Measurements from ENCODE around the gene TTC16. TPM values are rescaled to one million over a fixed set of nuclear protein-coding genes. Genes with fewer than 3 reads are reported as not detected.
"Not testable (repeated sequence)": the region's sequence is repeated elsewhere in the genome, so short reads cannot be mapped to it uniquely, and the experiment has no call there.

Gene TTC16
- total and polyA plus RNA-seq, 2 donors (not counting 1 experiment from before 2014, with no cell fraction given): 0.25 TPM; not detected in 1

GRCh38 chr9:127756776-127757175, 40.9 kb downstream of the TTC16 start:
- H3K9me3 ChIP-seq (ENCODE audit: control extremely low read depth in 1 of 3, control insufficient read depth in 2 of 3, insufficient read depth in 1 of 3, low read length in 2 of 3); H3K27ac Mint-ChIP-seq; H3K27me3 ChIP-seq (replicated peaks in 1 of 4; ENCODE audit: control extremely low read depth in 1 of 4, control insufficient read depth in 3 of 4, insufficient read depth in 4 of 4, low read length in 3 of 4); H3K4me1 Mint-ChIP-seq; H2AFZ ChIP-seq (ENCODE audit: insufficient read depth, low read depth, low read length, poor library complexity, severe bottlenecking); ATAC-seq (ENCODE audit: low read depth); H3K4me3 Mint-ChIP-seq; H3K4me3 ChIP-seq (ENCODE audit: control extremely low read depth in 1 of 5, extremely low read depth in 1 of 5, insufficient read depth in 1 of 5, low read depth in 2 of 5, low read length in 4 of 5); H3K9ac ChIP-seq (ENCODE audit: low read length); H3K27me3 Mint-ChIP-seq; H3K9me3 Mint-ChIP-seq (ENCODE audit: insufficient read depth); H3K4me2 ChIP-seq (replicated peaks; ENCODE audit: low read depth, low read length, poor library complexity, severe bottlenecking); H3K4me1 ChIP-seq (ENCODE audit: control insufficient read depth in 2 of 2, insufficient read depth in 2 of 2, low read length in 2 of 2); DNase-seq; H3K27ac ChIP-seq (ENCODE audit: low read length in 2 of 2); intact Hi-C loops (cut with micrococcal nuclease): not testable (repeated sequence)
- CTCF ChIA-PET: interaction anchor here (1.4 kb wide), 1 partner anchor 11 kb away, joined by 3 read pairs; no protein-coding TSS in a partner anchor
- POLR2A ChIA-PET: interaction anchor here (0.7 kb wide), 2 partner anchors 13 to 22 kb away, joined by 3 to 9 read pairs; no protein-coding TSS in a partner anchor
- Histone ChIP-seq H3K36me3 (replicated peaks in 1 of 2; ENCODE audit: control extremely low read depth in 1 of 2, control insufficient read depth in 1 of 2, extremely low read depth in 1 of 2, insufficient read depth in 2 of 2, low read length in 1 of 2) (peaks cover 0 to 57% of the 10 kb centered on the region in 2 experiments), H4K20me1 (ENCODE audit: control insufficient read depth, insufficient read depth, low read length, poor library complexity, severe bottlenecking) (peaks cover 95% of the 10 kb centered on the region), H3K79me2 (ENCODE audit: control insufficient read depth, insufficient read depth, low read length) (peaks cover 89% of the 10 kb centered on the region)
- 99% methylated on average over 8 of the region's 11 CpGs for WGBS (ENCODE audit: insufficient coverage)

GRCh38 chr9:127758843-127759242, 43.0 kb downstream of the TTC16 start:
- intact Hi-C loops (cut with micrococcal nuclease): no loop called here
- ATAC-seq (ENCODE audit: low read depth) (no peak), DNase-seq (no peak)
- H3K9me3 ChIP-seq (ENCODE audit: control extremely low read depth in 1 of 3, control insufficient read depth in 2 of 3, insufficient read depth in 1 of 3, low read length in 2 of 3): no peaks in the 10 kb centered on the region
- no peak overlapping the region for H3K9ac ChIP-seq (ENCODE audit: low read length)
- no peak overlapping the region for H3K4me2 ChIP-seq (replicated peaks; ENCODE audit: low read depth, low read length, poor library complexity, severe bottlenecking)
- Mint-ChIP-seq H3K4me3 (no peak overlapping the region), H3K27me3 (no peaks in the 10 kb centered on the region), H3K27ac (no peak overlapping the region), H3K4me1 (peaks cover 17% of the 10 kb centered on the region), H3K9me3 (ENCODE audit: insufficient read depth) (no peaks in the 10 kb centered on the region)
- H3K4me3 ChIP-seq (ENCODE audit: control extremely low read depth in 1 of 5, extremely low read depth in 1 of 5, insufficient read depth in 1 of 5, low read depth in 2 of 5, low read length in 4 of 5): no peak overlapping the region
- TF ChIP-seq, protein P1, sequence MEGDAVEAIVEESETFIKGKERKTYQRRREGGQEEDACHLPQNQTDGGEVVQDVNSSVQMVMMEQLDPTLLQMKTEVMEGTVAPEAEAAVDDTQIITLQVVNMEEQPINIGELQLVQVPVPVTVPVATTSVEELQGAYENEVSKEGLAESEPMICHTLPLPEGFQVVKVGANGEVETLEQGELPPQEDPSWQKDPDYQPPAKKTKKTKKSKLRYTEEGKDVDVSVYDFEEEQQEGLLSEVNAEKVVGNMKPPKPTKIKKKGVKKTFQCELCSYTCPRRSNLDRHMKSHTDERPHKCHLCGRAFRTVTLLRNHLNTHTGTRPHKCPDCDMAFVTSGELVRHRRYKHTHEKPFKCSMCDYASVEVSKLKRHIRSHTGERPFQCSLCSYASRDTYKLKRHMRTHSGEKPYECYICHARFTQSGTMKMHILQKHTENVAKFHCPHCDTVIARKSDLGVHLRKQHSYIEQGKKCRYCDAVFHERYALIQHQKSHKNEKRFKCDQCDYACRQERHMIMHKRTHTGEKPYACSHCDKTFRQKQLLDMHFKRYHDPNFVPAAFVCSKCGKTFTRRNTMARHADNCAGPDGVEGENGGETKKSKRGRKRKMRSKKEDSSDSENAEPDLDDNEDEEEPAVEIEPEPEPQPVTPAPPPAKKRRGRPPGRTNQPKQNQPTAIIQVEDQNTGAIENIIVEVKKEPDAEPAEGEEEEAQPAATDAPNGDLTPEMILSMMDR (IDR thresholded peaks at IDR 0.05): no peak
- TF ChIP-seq EZH2 (IDR thresholded peaks at IDR 0.05; ENCODE audit: borderline replicate concordance, insufficient read depth, low read depth, low read length, poor library complexity, severe bottlenecking): no peak
- no peak overlapping the region for H3K27ac ChIP-seq (ENCODE audit: low read length in 2 of 2)
- H3K36me3 ChIP-seq (replicated peaks in 1 of 2; ENCODE audit: control extremely low read depth in 1 of 2, control insufficient read depth in 1 of 2, extremely low read depth in 1 of 2, insufficient read depth in 2 of 2, low read length in 1 of 2): peaks cover 0 to 58% of the 10 kb centered on the region in 2 experiments
- H3K4me1 ChIP-seq (ENCODE audit: control insufficient read depth in 2 of 2, insufficient read depth in 2 of 2, low read length in 2 of 2): peaks cover 0 to 9% of the 10 kb centered on the region in 2 donors
- H3K27me3 ChIP-seq (replicated peaks in 1 of 4; ENCODE audit: control extremely low read depth in 1 of 4, control insufficient read depth in 3 of 4, insufficient read depth in 4 of 4, low read length in 3 of 4): no peaks in the 10 kb centered on the region
- peaks cover 95% of the 10 kb centered on the region for H4K20me1 ChIP-seq (ENCODE audit: control insufficient read depth, insufficient read depth, low read length, poor library complexity, severe bottlenecking)
- ChIA-PET POLR2A (no interaction called here), CTCF (interaction anchor here (1.1 to 2.5 kb wide), 4 partner anchors 11 to 111 kb away, joined by 3 to 6 read pairs (median 4); partner anchors contain the start of gene TOR2A)
- peaks cover 91% of the 10 kb centered on the region for H3K79me2 ChIP-seq (ENCODE audit: control insufficient read depth, insufficient read depth, low read length)
- 97% methylated on average over 4 of the region's 5 CpGs for WGBS (ENCODE audit: insufficient coverage)
- no peak overlapping the region for H2AFZ ChIP-seq (ENCODE audit: insufficient read depth, low read depth, low read length, poor library complexity, severe bottlenecking)
